OCI-LY7 (cell line): Measurements from ENCODE around the gene PARP16.

Experiments used
- EZH2phosphoT487 ChIP-seq: fragments of 200-600 bp; sonication (generic); IDR thresholded peaks from 2 replicates; pipeline ENCODE4 v1.6.1; 2018; ENCODE audit warnings: low read depth, borderline replicate concordance, mild to moderate bottlenecking, mixed run types, antibody characterized with exemption, low read length, moderate library complexity, mixed read lengths
- TF ChIP-seq, protein P1 (sequence below): fragments of 200-600 bp; sonication (generic); conservative IDR thresholded peaks from 2 replicates; pipeline ENCODE4 v1.5.1; 2014; ENCODE audit warnings: mild to moderate bottlenecking, antibody characterized with exemption, low read length, moderate library complexity, mixed read lengths

DNA sequence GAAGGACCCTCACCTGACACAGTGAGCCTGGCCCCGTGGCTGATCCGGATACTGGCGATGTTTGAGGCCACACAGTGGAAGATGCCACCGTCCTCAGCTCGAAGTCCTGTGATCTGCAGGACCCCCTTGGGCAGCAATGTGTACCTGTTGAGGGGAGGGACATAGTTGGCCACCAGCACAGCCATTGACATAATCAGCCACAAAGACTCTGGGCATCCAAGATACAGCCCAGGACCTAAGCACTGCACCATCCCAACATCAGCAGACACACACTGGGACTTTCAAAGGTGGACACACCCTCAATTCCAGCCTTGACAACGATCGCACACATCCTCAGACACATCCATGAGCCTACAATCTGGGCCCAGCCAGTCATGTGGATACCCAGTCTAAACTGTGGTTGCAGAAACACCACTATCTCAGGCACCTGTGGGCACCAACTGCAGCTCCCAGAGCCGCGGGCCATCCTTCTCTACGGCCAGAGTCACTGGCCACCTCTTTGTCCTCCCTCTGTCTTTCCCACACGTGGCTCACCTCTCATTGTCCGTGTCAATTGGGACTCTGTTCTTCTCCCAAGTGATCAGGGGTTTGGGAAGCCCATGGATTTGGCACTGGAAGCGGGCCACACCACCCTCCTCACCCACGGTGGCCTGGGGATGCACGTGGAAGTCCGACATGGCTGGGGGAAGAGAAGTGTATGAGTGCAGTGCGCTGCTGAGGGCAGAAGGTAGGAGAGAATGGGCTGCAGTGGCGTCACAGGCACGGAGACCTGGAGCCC is 48.8 kb upstream of the PARP16 start:
- TF ChIP-seq, protein P1, sequence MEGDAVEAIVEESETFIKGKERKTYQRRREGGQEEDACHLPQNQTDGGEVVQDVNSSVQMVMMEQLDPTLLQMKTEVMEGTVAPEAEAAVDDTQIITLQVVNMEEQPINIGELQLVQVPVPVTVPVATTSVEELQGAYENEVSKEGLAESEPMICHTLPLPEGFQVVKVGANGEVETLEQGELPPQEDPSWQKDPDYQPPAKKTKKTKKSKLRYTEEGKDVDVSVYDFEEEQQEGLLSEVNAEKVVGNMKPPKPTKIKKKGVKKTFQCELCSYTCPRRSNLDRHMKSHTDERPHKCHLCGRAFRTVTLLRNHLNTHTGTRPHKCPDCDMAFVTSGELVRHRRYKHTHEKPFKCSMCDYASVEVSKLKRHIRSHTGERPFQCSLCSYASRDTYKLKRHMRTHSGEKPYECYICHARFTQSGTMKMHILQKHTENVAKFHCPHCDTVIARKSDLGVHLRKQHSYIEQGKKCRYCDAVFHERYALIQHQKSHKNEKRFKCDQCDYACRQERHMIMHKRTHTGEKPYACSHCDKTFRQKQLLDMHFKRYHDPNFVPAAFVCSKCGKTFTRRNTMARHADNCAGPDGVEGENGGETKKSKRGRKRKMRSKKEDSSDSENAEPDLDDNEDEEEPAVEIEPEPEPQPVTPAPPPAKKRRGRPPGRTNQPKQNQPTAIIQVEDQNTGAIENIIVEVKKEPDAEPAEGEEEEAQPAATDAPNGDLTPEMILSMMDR = no peak
- TF ChIP-seq EZH2phosphoT487 = no peak
